HEK293 (cell line): ENCODE results near the gene SLC2A8.
A peak's percentile ranks its signal among the peaks of the same experiment; 100 is the strongest.

ENCODE experiments used
- BCL11B ChIP-seq: fragments of 450-650 bp; formaldehyde crosslinking; IDR thresholded peaks from 2 replicates; pipeline ENCODE4 v1.5.1; 2016; ENCODE audit warnings: low read depth, missing biosample characterization, missing genetic modification characterization
- GFI1B ChIP-seq: fragments of 450-650 bp; formaldehyde crosslinking; IDR thresholded peaks from 2 replicates; pipeline ENCODE4 v1.5.1; 2016; ENCODE audit warnings: missing biosample characterization, missing genetic modification characterization
- GLIS1 ChIP-seq: fragments of 450-650 bp; formaldehyde crosslinking; IDR thresholded peaks from 2 replicates; pipeline ENCODE4 v1.5.1; 2016; ENCODE audit warnings: missing biosample characterization, missing genetic modification characterization
- KLF1 ChIP-seq: fragments of 450-650 bp; formaldehyde crosslinking; IDR thresholded peaks from 2 replicates; pipeline ENCODE4 v1.5.1; 2016; ENCODE audit warnings: missing biosample characterization, missing genetic modification characterization
- MYNN ChIP-seq: fragments of 450-650 bp; formaldehyde crosslinking; IDR thresholded peaks from 2 replicates; pipeline ENCODE4 v1.5.1; 2016; ENCODE audit warnings: missing biosample characterization, missing genetic modification characterization, borderline replicate concordance
- OVOL3 ChIP-seq: fragments of 450-650 bp; formaldehyde crosslinking; IDR thresholded peaks from 2 replicates; pipeline ENCODE4 v1.5.1; 2016; ENCODE audit warnings: missing biosample characterization, missing genetic modification characterization
- SCRT1 ChIP-seq: fragments of 450-650 bp; formaldehyde crosslinking; IDR thresholded peaks from 2 replicates; pipeline ENCODE4 v1.5.1; 2016; ENCODE audit warnings: missing biosample characterization, missing genetic modification characterization, borderline replicate concordance
- SP3 ChIP-seq: fragments of 450-650 bp; formaldehyde crosslinking; IDR thresholded peaks from 2 replicates; pipeline ENCODE4 v1.5.1; 2016; ENCODE audit warnings: missing biosample characterization, missing genetic modification characterization
- TRIM28 ChIP-seq: IDR thresholded peaks from 2 replicates; pipeline ENCODE4 v1.6.1; 2011; ENCODE audit warnings: low read length, control low read depth, borderline replicate concordance
- ZBTB8A ChIP-seq: fragments of 450-650 bp; formaldehyde crosslinking; IDR thresholded peaks from 2 replicates; pipeline ENCODE4 v1.5.1; 2016; ENCODE audit warnings: missing biosample characterization, missing genetic modification characterization
- ZFP3 ChIP-seq: fragments of 450-650 bp; formaldehyde crosslinking; IDR thresholded peaks from 2 replicates; pipeline ENCODE4 v1.5.1; 2016; ENCODE audit warnings: low read depth, missing biosample characterization, missing genetic modification characterization
- ZNF138 ChIP-seq: fragments of 450-650 bp; formaldehyde crosslinking; IDR thresholded peaks from 2 replicates; pipeline ENCODE4 v1.5.1; 2016; ENCODE audit warnings: missing biosample characterization, missing genetic modification characterization, borderline replicate concordance
- ZNF184 ChIP-seq: fragments of 450-650 bp; IDR thresholded peaks from 2 replicates; pipeline ENCODE4 v1.5.1; 2018; ENCODE audit warnings: missing biosample characterization, mild to moderate bottlenecking, missing genetic modification characterization
- ZNF221 ChIP-seq: fragments of 450-650 bp; formaldehyde crosslinking; IDR thresholded peaks from 2 replicates; pipeline ENCODE4 v1.5.1; 2017; ENCODE audit warnings: missing biosample characterization, missing genetic modification characterization, borderline replicate concordance
- ZNF302 ChIP-seq: fragments of 450-650 bp; formaldehyde crosslinking; IDR thresholded peaks from 2 replicates; pipeline ENCODE4 v1.5.1; 2016; ENCODE audit warnings: missing biosample characterization, missing genetic modification characterization, low read depth
- ZNF341 ChIP-seq: fragments of 450-650 bp; formaldehyde crosslinking; IDR thresholded peaks from 2 replicates; pipeline ENCODE4; 2016; ENCODE audit warnings: low read depth, missing biosample characterization, missing genetic modification characterization
- ZNF391 ChIP-seq: fragments of 450-650 bp; formaldehyde crosslinking; IDR thresholded peaks from 2 replicates; pipeline ENCODE4 v1.5.1; 2016; ENCODE audit warnings: low read depth, missing biosample characterization, missing genetic modification characterization, borderline replicate concordance
- ZNF544 ChIP-seq: fragments of 450-650 bp; formaldehyde crosslinking; IDR thresholded peaks from 2 replicates; pipeline ENCODE4 v1.5.0; 2017; ENCODE audit warnings: missing biosample characterization, missing genetic modification characterization
- ZNF555 ChIP-seq: fragments of 450-650 bp; formaldehyde crosslinking; conservative IDR thresholded peaks from 2 replicates; pipeline ENCODE4 v1.5.1; 2017; ENCODE audit warnings: missing biosample characterization, mild to moderate bottlenecking, missing genetic modification characterization, inconsistent platforms
- ZNF571 ChIP-seq: fragments of 450-650 bp; formaldehyde crosslinking; IDR thresholded peaks from 2 replicates; pipeline ENCODE4 v1.5.0; 2017; ENCODE audit warnings: missing biosample characterization, missing genetic modification characterization
- ZNF585B ChIP-seq: fragments of 450-650 bp; formaldehyde crosslinking; IDR thresholded peaks from 2 replicates; pipeline ENCODE4 v1.5.1; 2016; ENCODE audit warnings: missing biosample characterization, missing genetic modification characterization
- ZNF707 ChIP-seq: fragments of 450-650 bp; formaldehyde crosslinking; IDR thresholded peaks from 2 replicates; pipeline ENCODE4 v1.5.1; 2016; ENCODE audit warnings: missing biosample characterization, missing genetic modification characterization
- ZNF791 ChIP-seq: fragments of 450-650 bp; formaldehyde crosslinking; IDR thresholded peaks from 2 replicates; pipeline ENCODE4 v1.5.1; 2016; ENCODE audit warnings: missing biosample characterization, missing genetic modification characterization
- ZXDB ChIP-seq: fragments of 450-650 bp; formaldehyde crosslinking; IDR thresholded peaks from 2 replicates; pipeline ENCODE4 v1.5.1; 2016; ENCODE audit warnings: missing biosample characterization, missing genetic modification characterization
- TF ChIP-seq, protein P1 (sequence below): fragments of 450-650 bp; formaldehyde crosslinking; IDR thresholded peaks from 2 replicates; pipeline ENCODE4 v1.5.1; 2016; ENCODE audit warnings: missing biosample characterization, missing genetic modification characterization, borderline replicate concordance
- TF ChIP-seq, protein P2 (sequence below): fragments of 450-650 bp; formaldehyde crosslinking; IDR thresholded peaks from 2 replicates; pipeline ENCODE4 v1.5.1; 2017; ENCODE audit warnings: missing biosample characterization, missing genetic modification characterization
- TF ChIP-seq, protein P3 (sequence below): fragments of 450-650 bp; formaldehyde crosslinking; IDR thresholded peaks from 2 replicates; pipeline ENCODE4 v1.5.1; 2016; ENCODE audit warnings: missing biosample characterization, missing genetic modification characterization
- TF ChIP-seq, protein P4 (sequence below): fragments of 450-650 bp; formaldehyde crosslinking; IDR thresholded peaks from 2 replicates; pipeline ENCODE4 v1.5.1; 2016; ENCODE audit warnings: missing biosample characterization, missing genetic modification characterization
- TF ChIP-seq, protein P5 (sequence below): fragments of 450-650 bp; formaldehyde crosslinking; IDR thresholded peaks from 2 replicates; pipeline ENCODE4 v1.5.1; 2016; ENCODE audit warnings: missing biosample characterization, missing genetic modification characterization

SLC2A8 gene

DNA sequence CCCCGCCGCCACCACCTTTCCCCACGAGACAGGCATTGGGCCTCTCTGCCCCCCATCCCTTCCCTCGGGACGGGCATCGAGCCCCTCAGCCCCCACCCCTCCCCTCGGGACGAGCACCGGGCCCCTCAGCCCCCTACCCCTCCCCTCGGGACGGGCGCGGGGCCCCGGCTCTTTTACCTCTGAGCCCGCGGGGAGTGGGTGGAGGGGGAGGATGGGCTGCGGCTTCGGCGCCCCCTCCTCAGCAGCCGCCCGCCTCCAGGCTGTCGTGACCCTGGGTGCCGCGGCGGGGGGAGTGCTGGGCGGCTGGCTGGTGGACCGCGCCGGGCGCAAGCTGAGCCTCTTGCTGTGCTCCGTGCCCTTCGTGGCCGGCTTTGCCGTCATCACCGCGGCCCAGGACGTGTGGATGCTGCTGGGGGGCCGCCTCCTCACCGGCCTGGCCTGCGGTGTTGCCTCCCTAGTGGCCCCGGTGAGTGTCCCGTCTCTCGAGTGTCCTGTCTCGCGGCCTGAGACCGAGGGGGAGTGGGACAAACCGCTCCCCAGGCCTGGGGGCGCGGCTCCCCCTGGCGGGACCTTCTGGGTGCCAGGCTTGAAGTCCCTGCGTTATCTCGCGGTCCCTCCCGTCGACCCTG is 791 bp downstream of the SLC2A8 start (continued):
- TF ChIP-seq ZFP3: no peak
- TF ChIP-seq ZNF341 (tag by site-specific recombination): no peak
- no peak for TF ChIP-seq SCRT1
- TF ChIP-seq MYNN (tag by site-specific recombination): no peak
- peak; percentile 59; the same call in 1 of the 2 replicates for TF ChIP-seq GLIS1 (tag by site-specific recombination)
- no peak; the same call in 1 of the 2 replicates for TF ChIP-seq ZXDB
- TF ChIP-seq ZNF544 (tag by site-specific recombination): no peak
- TF ChIP-seq, protein P1, sequence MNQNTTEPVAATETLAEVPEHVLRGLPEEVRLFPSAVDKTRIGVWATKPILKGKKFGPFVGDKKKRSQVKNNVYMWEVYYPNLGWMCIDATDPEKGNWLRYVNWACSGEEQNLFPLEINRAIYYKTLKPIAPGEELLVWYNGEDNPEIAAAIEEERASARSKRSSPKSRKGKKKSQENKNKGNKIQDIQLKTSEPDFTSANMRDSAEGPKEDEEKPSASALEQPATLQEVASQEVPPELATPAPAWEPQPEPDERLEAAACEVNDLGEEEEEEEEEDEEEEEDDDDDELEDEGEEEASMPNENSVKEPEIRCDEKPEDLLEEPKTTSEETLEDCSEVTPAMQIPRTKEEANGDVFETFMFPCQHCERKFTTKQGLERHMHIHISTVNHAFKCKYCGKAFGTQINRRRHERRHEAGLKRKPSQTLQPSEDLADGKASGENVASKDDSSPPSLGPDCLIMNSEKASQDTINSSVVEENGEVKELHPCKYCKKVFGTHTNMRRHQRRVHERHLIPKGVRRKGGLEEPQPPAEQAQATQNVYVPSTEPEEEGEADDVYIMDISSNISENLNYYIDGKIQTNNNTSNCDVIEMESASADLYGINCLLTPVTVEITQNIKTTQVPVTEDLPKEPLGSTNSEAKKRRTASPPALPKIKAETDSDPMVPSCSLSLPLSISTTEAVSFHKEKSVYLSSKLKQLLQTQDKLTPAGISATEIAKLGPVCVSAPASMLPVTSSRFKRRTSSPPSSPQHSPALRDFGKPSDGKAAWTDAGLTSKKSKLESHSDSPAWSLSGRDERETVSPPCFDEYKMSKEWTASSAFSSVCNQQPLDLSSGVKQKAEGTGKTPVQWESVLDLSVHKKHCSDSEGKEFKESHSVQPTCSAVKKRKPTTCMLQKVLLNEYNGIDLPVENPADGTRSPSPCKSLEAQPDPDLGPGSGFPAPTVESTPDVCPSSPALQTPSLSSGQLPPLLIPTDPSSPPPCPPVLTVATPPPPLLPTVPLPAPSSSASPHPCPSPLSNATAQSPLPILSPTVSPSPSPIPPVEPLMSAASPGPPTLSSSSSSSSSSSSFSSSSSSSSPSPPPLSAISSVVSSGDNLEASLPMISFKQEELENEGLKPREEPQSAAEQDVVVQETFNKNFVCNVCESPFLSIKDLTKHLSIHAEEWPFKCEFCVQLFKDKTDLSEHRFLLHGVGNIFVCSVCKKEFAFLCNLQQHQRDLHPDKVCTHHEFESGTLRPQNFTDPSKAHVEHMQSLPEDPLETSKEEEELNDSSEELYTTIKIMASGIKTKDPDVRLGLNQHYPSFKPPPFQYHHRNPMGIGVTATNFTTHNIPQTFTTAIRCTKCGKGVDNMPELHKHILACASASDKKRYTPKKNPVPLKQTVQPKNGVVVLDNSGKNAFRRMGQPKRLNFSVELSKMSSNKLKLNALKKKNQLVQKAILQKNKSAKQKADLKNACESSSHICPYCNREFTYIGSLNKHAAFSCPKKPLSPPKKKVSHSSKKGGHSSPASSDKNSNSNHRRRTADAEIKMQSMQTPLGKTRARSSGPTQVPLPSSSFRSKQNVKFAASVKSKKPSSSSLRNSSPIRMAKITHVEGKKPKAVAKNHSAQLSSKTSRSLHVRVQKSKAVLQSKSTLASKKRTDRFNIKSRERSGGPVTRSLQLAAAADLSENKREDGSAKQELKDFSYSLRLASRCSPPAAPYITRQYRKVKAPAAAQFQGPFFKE (tag by site-specific recombination): no peak
- TF ChIP-seq BCL11B (tag by site-specific recombination): no peak
- no peak for TF ChIP-seq ZNF585B (tag by site-specific recombination)
- TF ChIP-seq OVOL3 (tag by site-specific recombination): no peak
- no peak for TF ChIP-seq ZNF138
- TF ChIP-seq ZNF555 (tag by site-specific recombination): no peak
- no peak for TF ChIP-seq ZNF302 (tag by site-specific recombination)
- no peak for TF ChIP-seq ZNF184 (tag by site-specific recombination)
- TF ChIP-seq ZNF571 (tag by site-specific recombination): no peak
- no peak for TF ChIP-seq GFI1B (tag by site-specific recombination)
- no peak for TF ChIP-seq ZNF791 (tag by site-specific recombination)
- TF ChIP-seq ZNF221 (tag by site-specific recombination): no peak
- no peak for TF ChIP-seq SP3 (tag by site-specific recombination)
- TF ChIP-seq ZNF391 (tag by site-specific recombination): no peak
- TF ChIP-seq, protein P2, sequence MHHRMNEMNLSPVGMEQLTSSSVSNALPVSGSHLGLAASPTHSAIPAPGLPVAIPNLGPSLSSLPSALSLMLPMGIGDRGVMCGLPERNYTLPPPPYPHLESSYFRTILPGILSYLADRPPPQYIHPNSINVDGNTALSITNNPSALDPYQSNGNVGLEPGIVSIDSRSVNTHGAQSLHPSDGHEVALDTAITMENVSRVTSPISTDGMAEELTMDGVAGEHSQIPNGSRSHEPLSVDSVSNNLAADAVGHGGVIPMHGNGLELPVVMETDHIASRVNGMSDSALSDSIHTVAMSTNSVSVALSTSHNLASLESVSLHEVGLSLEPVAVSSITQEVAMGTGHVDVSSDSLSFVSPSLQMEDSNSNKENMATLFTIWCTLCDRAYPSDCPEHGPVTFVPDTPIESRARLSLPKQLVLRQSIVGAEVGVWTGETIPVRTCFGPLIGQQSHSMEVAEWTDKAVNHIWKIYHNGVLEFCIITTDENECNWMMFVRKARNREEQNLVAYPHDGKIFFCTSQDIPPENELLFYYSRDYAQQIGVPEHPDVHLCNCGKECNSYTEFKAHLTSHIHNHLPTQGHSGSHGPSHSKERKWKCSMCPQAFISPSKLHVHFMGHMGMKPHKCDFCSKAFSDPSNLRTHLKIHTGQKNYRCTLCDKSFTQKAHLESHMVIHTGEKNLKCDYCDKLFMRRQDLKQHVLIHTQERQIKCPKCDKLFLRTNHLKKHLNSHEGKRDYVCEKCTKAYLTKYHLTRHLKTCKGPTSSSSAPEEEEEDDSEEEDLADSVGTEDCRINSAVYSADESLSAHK (tag by site-specific recombination): no peak
- no peak for TF ChIP-seq ZNF707 (tag by site-specific recombination)
- TF ChIP-seq, protein P3, sequence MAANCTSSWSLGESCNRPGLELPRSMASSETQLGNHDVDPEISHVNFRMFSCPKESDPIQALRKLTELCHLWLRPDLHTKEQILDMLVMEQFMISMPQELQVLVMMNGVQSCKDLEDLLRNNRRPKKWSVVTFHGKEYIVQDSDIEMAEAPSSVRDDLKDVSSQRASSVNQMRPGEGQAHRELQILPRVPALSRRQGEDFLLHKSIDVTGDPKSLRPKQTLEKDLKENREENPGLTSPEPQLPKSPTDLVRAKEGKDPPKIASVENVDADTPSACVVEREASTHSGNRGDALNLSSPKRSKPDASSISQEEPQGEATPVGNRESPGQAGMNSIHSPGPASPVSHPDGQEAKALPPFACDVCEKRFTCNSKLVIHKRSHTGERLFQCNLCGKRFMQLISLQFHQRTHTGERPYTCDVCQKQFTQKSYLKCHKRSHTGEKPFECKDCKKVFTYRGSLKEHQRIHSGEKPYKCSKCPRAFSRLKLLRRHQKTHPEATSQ (tag by site-specific recombination): no peak
- peak; percentile 85 for TF ChIP-seq ZBTB8A (tag by site-specific recombination)
- TF ChIP-seq KLF1 (tag by site-specific recombination): no peak
- TF ChIP-seq, protein P4, sequence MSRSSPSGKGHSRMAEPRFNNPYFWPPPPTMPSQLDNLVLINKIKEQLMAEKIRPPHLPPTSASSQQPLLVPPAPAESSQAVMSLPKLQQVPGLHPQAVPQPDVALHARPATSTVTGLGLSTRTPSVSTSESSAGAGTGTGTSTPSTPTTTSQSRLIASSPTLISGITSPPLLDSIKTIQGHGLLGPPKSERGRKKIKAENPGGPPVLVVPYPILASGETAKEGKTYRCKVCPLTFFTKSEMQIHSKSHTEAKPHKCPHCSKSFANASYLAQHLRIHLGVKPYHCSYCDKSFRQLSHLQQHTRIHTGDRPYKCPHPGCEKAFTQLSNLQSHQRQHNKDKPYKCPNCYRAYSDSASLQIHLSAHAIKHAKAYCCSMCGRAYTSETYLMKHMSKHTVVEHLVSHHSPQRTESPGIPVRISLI (tag by site-specific recombination): no peak
- TF ChIP-seq, protein P5, sequence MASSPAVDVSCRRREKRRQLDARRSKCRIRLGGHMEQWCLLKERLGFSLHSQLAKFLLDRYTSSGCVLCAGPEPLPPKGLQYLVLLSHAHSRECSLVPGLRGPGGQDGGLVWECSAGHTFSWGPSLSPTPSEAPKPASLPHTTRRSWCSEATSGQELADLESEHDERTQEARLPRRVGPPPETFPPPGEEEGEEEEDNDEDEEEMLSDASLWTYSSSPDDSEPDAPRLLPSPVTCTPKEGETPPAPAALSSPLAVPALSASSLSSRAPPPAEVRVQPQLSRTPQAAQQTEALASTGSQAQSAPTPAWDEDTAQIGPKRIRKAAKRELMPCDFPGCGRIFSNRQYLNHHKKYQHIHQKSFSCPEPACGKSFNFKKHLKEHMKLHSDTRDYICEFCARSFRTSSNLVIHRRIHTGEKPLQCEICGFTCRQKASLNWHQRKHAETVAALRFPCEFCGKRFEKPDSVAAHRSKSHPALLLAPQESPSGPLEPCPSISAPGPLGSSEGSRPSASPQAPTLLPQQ (tag by site-specific recombination): no peak
- TF ChIP-seq TRIM28: no peak
